ENCODE measurements around the gene DRC1. TPM values are rescaled to one million over a fixed set of nuclear protein-coding genes. Genes with fewer than 3 reads are reported as not detected.

The DRC1 gene
- polyA plus RNA-seq, 1 of the 3 experiments (the other 2 are of a cell fraction) = 0.18 TPM

GRCh38 chr2:26485099-26485498, 83.4 kb downstream of the DRC1 start (continued):
- TF ChIP-seq, protein P1, sequence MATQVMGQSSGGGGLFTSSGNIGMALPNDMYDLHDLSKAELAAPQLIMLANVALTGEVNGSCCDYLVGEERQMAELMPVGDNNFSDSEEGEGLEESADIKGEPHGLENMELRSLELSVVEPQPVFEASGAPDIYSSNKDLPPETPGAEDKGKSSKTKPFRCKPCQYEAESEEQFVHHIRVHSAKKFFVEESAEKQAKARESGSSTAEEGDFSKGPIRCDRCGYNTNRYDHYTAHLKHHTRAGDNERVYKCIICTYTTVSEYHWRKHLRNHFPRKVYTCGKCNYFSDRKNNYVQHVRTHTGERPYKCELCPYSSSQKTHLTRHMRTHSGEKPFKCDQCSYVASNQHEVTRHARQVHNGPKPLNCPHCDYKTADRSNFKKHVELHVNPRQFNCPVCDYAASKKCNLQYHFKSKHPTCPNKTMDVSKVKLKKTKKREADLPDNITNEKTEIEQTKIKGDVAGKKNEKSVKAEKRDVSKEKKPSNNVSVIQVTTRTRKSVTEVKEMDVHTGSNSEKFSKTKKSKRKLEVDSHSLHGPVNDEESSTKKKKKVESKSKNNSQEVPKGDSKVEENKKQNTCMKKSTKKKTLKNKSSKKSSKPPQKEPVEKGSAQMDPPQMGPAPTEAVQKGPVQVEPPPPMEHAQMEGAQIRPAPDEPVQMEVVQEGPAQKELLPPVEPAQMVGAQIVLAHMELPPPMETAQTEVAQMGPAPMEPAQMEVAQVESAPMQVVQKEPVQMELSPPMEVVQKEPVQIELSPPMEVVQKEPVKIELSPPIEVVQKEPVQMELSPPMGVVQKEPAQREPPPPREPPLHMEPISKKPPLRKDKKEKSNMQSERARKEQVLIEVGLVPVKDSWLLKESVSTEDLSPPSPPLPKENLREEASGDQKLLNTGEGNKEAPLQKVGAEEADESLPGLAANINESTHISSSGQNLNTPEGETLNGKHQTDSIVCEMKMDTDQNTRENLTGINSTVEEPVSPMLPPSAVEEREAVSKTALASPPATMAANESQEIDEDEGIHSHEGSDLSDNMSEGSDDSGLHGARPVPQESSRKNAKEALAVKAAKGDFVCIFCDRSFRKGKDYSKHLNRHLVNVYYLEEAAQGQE (IDR thresholded peaks at IDR 0.05; ENCODE audit: low read depth, low read length) = no peak
- no peak for TF ChIP-seq NFIC (IDR thresholded peaks at IDR 0.05; ENCODE audit: borderline replicate concordance)

DNA sequence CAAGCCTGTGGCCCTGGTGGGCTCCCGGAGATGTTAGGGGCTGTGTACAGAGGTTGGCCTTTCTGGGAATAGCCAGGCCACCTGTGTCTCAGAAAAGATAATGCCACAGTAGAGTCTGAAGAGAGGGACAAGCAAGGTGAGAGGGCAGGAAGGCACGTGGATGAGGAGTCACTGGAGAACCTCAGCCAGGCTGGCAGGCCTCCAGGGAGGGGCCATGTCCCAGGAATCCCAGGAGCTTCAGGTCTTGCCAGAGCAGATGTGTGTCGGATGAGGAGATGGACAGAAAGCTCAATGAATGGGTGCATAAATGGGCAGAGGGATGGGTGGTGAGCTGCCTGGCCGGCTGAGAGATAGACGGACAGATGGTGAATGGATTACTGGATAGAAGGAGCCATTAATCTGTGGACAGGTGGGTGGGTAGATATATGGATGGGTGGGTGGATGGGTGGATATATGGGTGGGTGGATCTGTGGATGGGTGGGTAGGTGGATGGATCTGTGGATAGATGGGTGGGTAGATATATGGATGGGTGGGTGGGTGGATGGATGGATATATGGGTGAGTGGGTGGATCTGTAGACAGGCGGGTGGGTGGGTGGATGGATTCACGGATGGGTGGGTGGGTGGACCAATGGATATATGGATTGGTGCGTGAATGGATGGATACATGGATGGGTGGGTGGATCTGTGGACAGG, 84.2 kb downstream of the DRC1 start:
- Histone ChIP-seq H3K4me2 (no peak overlapping the region), H3K9me3 (no peaks in the 10 kb centered on the region), H3K9ac (no peak overlapping the region), H3K36me3 (replicated peaks in 1 of 2; ENCODE audit: control insufficient read depth in 1 of 2, insufficient read depth in 2 of 2, low read length in 1 of 2) (no peaks in the 10 kb centered on the region), H3F3A (replicated peaks; ENCODE audit: insufficient read depth) (no peaks in the 10 kb centered on the region), H3K4me3 (ENCODE audit: low read depth in 2 of 2, low read length in 1 of 2) (no peak overlapping the region), H3K4me1 (ENCODE audit: control insufficient read depth in 1 of 2, insufficient read depth in 2 of 2, low read depth in 1 of 2, low read length in 1 of 2) (no peaks in the 10 kb centered on the region), H3K79me2 (ENCODE audit: insufficient read depth) (no peaks in the 10 kb centered on the region), H2AFZ (ENCODE audit: low read depth) (no peak overlapping the region), H3K27ac (ENCODE audit: low read depth in 2 of 2, low read length in 1 of 2) (no peak overlapping the region), H4K20me1 (ENCODE audit: insufficient read depth) (no peaks in the 10 kb centered on the region), H3K9me2 (no peaks in the 10 kb centered on the region), H3K27me3 (ENCODE audit: insufficient read depth) (peaks cover 27% of the 10 kb centered on the region; the same call in 1 of the 2 replicates)
- TF ChIP-seq GABPA (IDR thresholded peaks at IDR 0.05; ENCODE audit: low read depth) = no peak
- no peak for TF ChIP-seq NRF1 (IDR thresholded peaks at IDR 0.05; ENCODE audit: low read depth, low read length)
- POLR2A ChIA-PET = no interaction called here
- WGBS (ENCODE audit: low lambda C conversion rate) = 54% methylated on average over 8 of the region's 8 CpGs
- DNase-seq = no peak
- CTCF ChIA-PET = interaction anchor here (1.4 to 3.2 kb wide), 2 partner anchors 16 to 92 kb away, joined by 4 to 10 read pairs; no protein-coding TSS in a partner anchor

DNA sequence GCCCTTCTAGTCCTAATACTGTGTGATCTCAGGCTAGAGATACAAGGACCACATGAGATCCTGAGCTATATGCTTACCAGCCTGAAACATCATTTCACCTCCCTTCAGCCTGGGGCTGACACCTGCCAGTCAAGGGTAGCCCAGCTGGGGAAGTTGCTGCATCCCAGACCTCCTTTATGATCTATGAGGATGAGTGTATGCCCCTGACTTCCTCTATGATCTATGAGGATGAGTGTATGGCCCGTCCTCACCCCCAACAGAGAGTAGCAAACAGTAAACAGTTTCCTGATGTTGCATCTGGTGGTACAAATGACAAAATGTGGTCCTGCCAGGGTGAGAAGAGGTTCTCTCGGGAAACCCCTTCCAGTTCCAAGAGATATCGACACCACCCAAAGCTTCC, 85.1 kb downstream of the DRC1 start:
- Histone ChIP-seq H3K79me2 (ENCODE audit: insufficient read depth) (no peaks in the 10 kb centered on the region), H3K9me3 (no peaks in the 10 kb centered on the region), H4K20me1 (ENCODE audit: insufficient read depth) (no peaks in the 10 kb centered on the region), H3K27ac (ENCODE audit: low read depth in 2 of 2, low read length in 1 of 2) (no peak overlapping the region), H3F3A (replicated peaks; ENCODE audit: insufficient read depth) (no peaks in the 10 kb centered on the region), H3K36me3 (replicated peaks in 1 of 2; ENCODE audit: control insufficient read depth in 1 of 2, insufficient read depth in 2 of 2, low read length in 1 of 2) (no peaks in the 10 kb centered on the region), H3K9me2 (no peaks in the 10 kb centered on the region), H3K4me2 (no peak overlapping the region), H3K9ac (no peak overlapping the region), H3K27me3 (ENCODE audit: insufficient read depth) (peaks cover 27% of the 10 kb centered on the region; the same call in 1 of the 2 replicates), H3K4me3 (ENCODE audit: low read depth in 2 of 2, low read length in 1 of 2) (no peak overlapping the region), H2AFZ (ENCODE audit: low read depth) (no peak overlapping the region), H3K4me1 (ENCODE audit: control insufficient read depth in 1 of 2, insufficient read depth in 2 of 2, low read depth in 1 of 2, low read length in 1 of 2) (no peaks in the 10 kb centered on the region)
- POLR2A ChIA-PET = no interaction called here
- 62% methylated on average over 3 of the region's 3 CpGs for WGBS (ENCODE audit: low lambda C conversion rate)
- CTCF ChIA-PET = interaction anchor here (1.2 to 3.2 kb wide), 3 partner anchors 9 to 91 kb away, joined by 4 to 10 read pairs (median 4); partner anchors contain the start of gene OTOF
- no peak for DNase-seq
- TF ChIP-seq EP300 (IDR thresholded peaks at IDR 0.05; ENCODE audit: borderline replicate concordance in 1 of 2, low read depth in 1 of 2, low read length in 1 of 2) (no peak), NFIC (IDR thresholded peaks at IDR 0.05; ENCODE audit: borderline replicate concordance) (no peak), RXRA (IDR thresholded peaks at IDR 0.05; ENCODE audit: borderline replicate concordance, low read depth) (no peak), GATA2 (CRISPR knock-in tag; IDR thresholded peaks at IDR 0.05) (no peak), RCOR1 (IDR thresholded peaks at IDR 0.05; ENCODE audit: low read length) (no peak)
- TF ChIP-seq, protein P2, sequence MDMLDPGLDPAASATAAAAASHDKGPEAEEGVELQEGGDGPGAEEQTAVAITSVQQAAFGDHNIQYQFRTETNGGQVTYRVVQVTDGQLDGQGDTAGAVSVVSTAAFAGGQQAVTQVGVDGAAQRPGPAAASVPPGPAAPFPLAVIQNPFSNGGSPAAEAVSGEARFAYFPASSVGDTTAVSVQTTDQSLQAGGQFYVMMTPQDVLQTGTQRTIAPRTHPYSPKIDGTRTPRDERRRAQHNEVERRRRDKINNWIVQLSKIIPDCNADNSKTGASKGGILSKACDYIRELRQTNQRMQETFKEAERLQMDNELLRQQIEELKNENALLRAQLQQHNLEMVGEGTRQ (IDR thresholded peaks at IDR 0.05; ENCODE audit: borderline replicate concordance, low read depth, low read length) = no peak

Data from SK-N-SH (cell line).